ENCODE results near the gene HOOK2.

HOOK2 gene

DNA sequence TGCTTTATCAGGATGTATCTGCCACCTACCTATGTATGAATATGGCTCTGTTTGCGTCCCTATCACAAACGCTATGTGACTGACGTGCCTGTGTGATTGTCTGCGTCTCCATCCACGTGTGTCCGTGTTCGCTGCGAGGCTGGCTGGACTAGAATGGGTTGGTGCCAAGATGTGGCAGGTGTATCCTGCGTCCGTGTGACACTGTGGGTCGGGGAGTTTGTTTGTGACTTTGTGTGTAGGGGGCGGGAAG, 6.7 kb upstream of the HOOK2 start:
- TF ChIP-seq ZNF274 (IDR thresholded peaks at IDR 0.05; ENCODE audit: low read depth, low read length), result no peak
- H3K4me3 ChIP-seq (ENCODE audit: low read length), result peak overlapping the region; percentile 57; the same call in 1 of the 2 replicates

- no peak overlapping the region for H3K4me3 ChIP-seq (ENCODE audit: low read length)
- no peak for TF ChIP-seq ZNF274 (IDR thresholded peaks at IDR 0.05; ENCODE audit: low read depth, low read length)
Observed at GRCh38 chr19:12779162-12779993, 4.0 kb upstream of the HOOK2 start.

- no peak for TF ChIP-seq ZNF274 (IDR thresholded peaks at IDR 0.05; ENCODE audit: low read depth, low read length)
- no peak overlapping the region; the same call in 1 of the 2 replicates for H3K4me3 ChIP-seq (ENCODE audit: low read length)
Observed at GRCh38 chr19:12778905-12779161, 3.5 kb upstream of the HOOK2 start.

DNA sequence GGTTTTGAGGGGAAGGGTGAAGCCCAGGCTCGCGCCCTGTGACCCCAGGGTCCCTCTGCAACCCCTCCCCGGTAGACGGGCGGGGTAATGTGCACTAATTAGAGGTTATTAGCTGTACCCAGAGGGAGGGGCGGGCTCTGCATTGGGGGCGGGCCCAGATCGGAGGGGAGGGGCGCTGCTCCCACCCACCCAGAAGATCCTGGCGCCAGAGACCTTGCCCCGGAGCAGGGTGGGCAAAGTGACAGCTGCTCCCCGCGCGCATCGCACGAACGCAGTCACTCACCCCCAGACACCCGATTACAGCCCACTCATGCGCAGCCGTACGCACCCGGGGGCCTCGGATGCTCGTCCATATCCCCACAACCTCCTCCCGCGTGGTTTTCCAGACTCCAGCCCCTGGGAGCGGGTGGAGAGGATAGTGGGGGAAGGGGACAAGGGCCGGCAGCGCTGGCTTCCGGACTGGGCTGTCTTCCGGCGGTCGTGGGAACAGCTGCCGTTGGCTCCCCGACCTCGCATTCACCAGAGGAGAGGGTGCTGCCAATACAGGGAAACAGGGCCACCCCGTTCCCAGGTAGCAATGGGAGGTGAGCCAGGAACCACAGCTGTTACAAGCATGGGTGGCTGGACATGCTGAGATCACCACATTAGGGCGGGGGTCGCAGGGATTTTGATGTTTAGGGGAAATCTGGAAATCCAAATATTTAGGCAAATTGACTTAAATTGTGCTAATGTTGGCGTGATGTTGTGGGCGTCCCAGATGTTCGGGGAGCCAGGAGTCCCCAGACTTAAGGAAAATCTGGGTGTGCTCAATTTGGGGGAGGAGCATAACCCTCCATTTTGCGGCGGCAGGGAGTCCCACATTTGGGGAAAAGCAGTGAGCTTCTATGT, 2.9 kb upstream of the HOOK2 start:
- H3K4me3 ChIP-seq (ENCODE audit: low read length), result peak overlapping the region; percentile 80
- TF ChIP-seq ZNF274 (IDR thresholded peaks at IDR 0.05; ENCODE audit: low read depth, low read length), result no peak

GRCh38 chr19:12777217-12778016, 2.1 kb upstream of the HOOK2 start:
- peak overlapping the region; percentile 80 for H3K4me3 ChIP-seq (ENCODE audit: low read length)
- no peak for TF ChIP-seq ZNF274 (IDR thresholded peaks at IDR 0.05; ENCODE audit: low read depth, low read length)

GRCh38 chr19:12773571-12773970, 1.8 kb downstream of the HOOK2 start:
- H3K4me3 ChIP-seq (ENCODE audit: low read length), result no peak overlapping the region
- TF ChIP-seq ZNF274 (IDR thresholded peaks at IDR 0.05; ENCODE audit: low read depth, low read length), result no peak

DNA sequence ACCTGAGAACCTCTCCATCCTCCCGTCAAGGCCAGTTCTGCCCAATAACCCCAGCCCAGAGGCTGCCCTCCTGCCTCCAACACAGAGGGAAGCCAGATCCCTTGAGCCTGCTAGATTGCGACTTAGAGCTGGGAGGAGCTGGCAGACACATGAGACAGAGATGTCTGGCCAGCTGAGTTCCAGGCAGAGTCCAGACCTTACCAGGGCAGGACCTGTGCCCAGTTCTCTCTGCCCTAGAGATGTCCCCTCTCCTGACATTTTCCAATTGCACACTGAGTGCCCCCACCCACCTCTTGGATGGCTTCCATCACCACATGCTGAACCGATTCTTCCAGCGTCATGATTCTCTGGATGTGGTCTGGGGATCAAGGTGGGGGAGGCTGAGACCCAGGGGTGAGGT, 3.0 kb downstream of the HOOK2 start:
- no peak overlapping the region for H3K4me3 ChIP-seq (ENCODE audit: low read length)
- TF ChIP-seq ZNF274 (IDR thresholded peaks at IDR 0.05; ENCODE audit: low read depth, low read length), result no peak

DNA sequence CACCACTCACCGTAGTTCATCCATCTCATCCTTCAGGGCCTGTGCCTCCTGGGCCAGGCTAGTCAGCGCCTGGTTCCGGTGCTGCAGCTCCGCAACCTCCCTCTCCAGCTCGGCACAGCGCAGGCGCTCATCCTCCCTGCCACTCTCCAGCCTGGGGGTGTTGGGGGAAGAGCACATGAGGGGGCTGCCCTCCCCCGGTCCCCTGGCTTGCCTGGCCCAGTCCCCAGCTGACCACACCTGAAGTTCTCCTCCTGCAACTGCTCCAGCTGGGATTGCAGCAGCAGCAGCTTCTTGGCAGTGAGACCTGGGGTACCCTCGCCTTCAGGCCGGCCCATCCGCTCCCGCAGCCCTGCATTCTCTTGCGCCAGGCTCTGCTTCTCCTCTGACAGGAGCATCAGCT, 4.4 kb downstream of the HOOK2 start:
- TF ChIP-seq ZNF274 (IDR thresholded peaks at IDR 0.05; ENCODE audit: low read depth, low read length), result no peak
- H3K4me3 ChIP-seq (ENCODE audit: low read length), result no peak overlapping the region

GRCh38 chr19:12769689-12770088, 5.7 kb downstream of the HOOK2 start:
- no peak for TF ChIP-seq ZNF274 (IDR thresholded peaks at IDR 0.05; ENCODE audit: low read depth, low read length)
- H3K4me3 ChIP-seq (ENCODE audit: low read length), result no peak overlapping the region

GRCh38 chr19:12767666-12768065, 7.7 kb downstream of the HOOK2 start:
- H3K4me3 ChIP-seq (ENCODE audit: low read length), result no peak overlapping the region
- TF ChIP-seq ZNF274 (IDR thresholded peaks at IDR 0.05; ENCODE audit: low read depth, low read length), result no peak

- no peak for TF ChIP-seq ZNF274 (IDR thresholded peaks at IDR 0.05; ENCODE audit: low read depth, low read length)
- H3K4me3 ChIP-seq (ENCODE audit: low read length), result no peak overlapping the region
Observed at GRCh38 chr19:12767150-12767549, 8.2 kb downstream of the HOOK2 start.

GRCh38 chr19:12766051-12766521, 9.3 kb downstream of the HOOK2 start:
- no peak for TF ChIP-seq ZNF274 (IDR thresholded peaks at IDR 0.05; ENCODE audit: low read depth, low read length)
- H3K4me3 ChIP-seq (ENCODE audit: low read length), result no peak overlapping the region

DNA sequence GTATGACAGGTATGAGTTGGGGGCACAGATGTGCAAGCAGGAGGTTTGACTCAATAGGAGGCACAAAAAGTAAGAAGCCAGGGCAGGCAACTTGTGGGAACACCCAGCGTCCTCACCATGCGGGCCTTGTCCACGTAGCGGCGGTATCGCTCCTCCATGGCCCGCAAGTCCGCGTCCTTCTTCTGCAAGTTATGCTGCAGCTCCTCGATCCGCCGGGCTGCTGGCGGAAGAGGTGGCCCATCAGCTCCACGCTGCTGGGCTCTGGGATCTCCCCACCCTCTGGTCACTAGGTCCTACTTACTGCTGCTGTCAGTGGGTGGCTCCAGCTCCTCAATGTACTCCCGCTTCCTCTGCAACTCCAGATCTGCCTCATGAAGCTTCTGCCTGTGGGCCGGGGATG, 10.7 kb downstream of the HOOK2 start:
- H3K4me3 ChIP-seq (ENCODE audit: low read length), result no peak overlapping the region
- no peak for TF ChIP-seq ZNF274 (IDR thresholded peaks at IDR 0.05; ENCODE audit: low read depth, low read length)

DNA sequence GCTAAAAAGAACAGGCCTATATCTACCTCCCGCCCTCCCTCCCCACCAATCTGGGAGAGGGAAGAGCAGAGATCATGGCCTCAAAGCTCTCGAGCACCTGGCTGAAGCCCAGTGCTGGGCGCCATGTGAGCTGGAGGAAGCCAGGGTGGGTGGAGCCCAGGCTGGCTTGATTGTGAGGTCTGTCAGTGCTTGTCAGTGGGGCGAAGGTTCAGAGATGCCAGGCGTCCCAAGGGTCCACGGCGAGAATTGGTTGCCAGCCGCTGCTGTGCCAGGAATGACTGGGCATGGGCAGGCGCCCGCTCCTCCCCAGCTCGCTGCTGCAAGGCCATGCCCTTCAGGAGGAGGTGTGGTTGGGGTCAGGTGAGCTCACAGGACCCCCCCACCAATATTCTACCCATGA, 12.3 kb downstream of the HOOK2 start:
- no peak overlapping the region for H3K4me3 ChIP-seq (ENCODE audit: low read length)
- TF ChIP-seq ZNF274 (IDR thresholded peaks at IDR 0.05; ENCODE audit: low read depth, low read length), result no peak

All from GM08714 (cell line).